Esophagus muscularis mucosa (tissue), 3 donors: Measurements from ENCODE around the gene SAC3D1.

Experiments used
- CTCF ChIP-seq, 3 experiments: fragments of 200-600 bp in 2 of 3; fragments of 450-650 bp in 1 of 3; sonication (generic) in 2 of 3; IDR thresholded peaks; one replicate each; pipeline ENCODE4 v1.5.1; 2017 to 2019; ENCODE audit warnings: antibody characterized with exemption in 3 of 3, mild to moderate bottlenecking in 2 of 3, moderate library complexity in 1 of 3
- POLR2A ChIP-seq: fragments of 450-650 bp; IDR thresholded peaks from one replicate; pipeline ENCODE4 v1.6.1; 2017; ENCODE audit warnings: antibody characterized with exemption, moderate library complexity, mild to moderate bottlenecking, low read depth
- POLR2AphosphoS5 ChIP-seq, 2 donors: sonication (generic); formaldehyde crosslinking; IDR thresholded peaks; one replicate each; pipeline ENCODE4 v1.6.1; 2017; ENCODE audit warnings: antibody characterized with exemption in 2 of 2

- no peak for TF ChIP-seq CTCF (IDR thresholded peaks at IDR 0.05)
- no peak for TF ChIP-seq POLR2A
- TF ChIP-seq POLR2AphosphoS5 (IDR thresholded peaks at IDR 0.05): no peak
These were observed 32.1 kb upstream of the SAC3D1 start for GRCh38 chr11:65008873-65009272.
